ENCODE measurements around the gene PES1.
"Not testable (repeated sequence)": the region's sequence is repeated elsewhere in the genome, so short reads cannot be mapped to it uniquely, and the experiment has no call there.

The PES1 gene

GRCh38 chr22:30556388-30556787 is 35.3 kb downstream of the PES1 start:
- in situ Hi-C loops (cut with MboI; ENCODE audit: low sequenced_read_pairs) = no loop called here

- in situ Hi-C loops (cut with MboI; ENCODE audit: low sequenced_read_pairs) = no loop called here
Measured at GRCh38 chr22:30555282-30556210, 36.2 kb downstream of the PES1 start.

- in situ Hi-C loops (cut with MboI; ENCODE audit: low sequenced_read_pairs) = no loop called here
Measured at GRCh38 chr22:30553971-30554370, 37.7 kb downstream of the PES1 start.

- in situ Hi-C loops (cut with MboI; ENCODE audit: low sequenced_read_pairs) = no loop called here
Measured at GRCh38 chr22:30552719-30553118, 39.0 kb downstream of the PES1 start.

GRCh38 chr22:30551813-30552212 is 39.9 kb downstream of the PES1 start:
- in situ Hi-C loops (cut with MboI; ENCODE audit: low sequenced_read_pairs) = not testable (repeated sequence)

- in situ Hi-C loops (cut with MboI; ENCODE audit: low sequenced_read_pairs) = no loop called here
Measured at GRCh38 chr22:30547188-30547587, 44.5 kb downstream of the PES1 start.

GRCh38 chr22:30546616-30547015 is 45.1 kb downstream of the PES1 start, which contains the start of gene SEC14L6:
Gene SEC14L6, minus strand, starts transcription at chr22:30546741. Its CDS starts 59 bp downstream, at chr22:30546682.
- in situ Hi-C loops (cut with MboI; ENCODE audit: low sequenced_read_pairs) = no loop called here

GRCh38 chr22:30542811-30543188 is 48.9 kb downstream of the PES1 start:
- in situ Hi-C loops (cut with MboI; ENCODE audit: low sequenced_read_pairs) = no loop called here

GRCh38 chr22:30541961-30542810 is 49.5 kb downstream of the PES1 start:
- in situ Hi-C loops (cut with MboI; ENCODE audit: low sequenced_read_pairs) = no loop called here

- in situ Hi-C loops (cut with MboI; ENCODE audit: low sequenced_read_pairs) = not testable (repeated sequence)
Measured at GRCh38 chr22:30541511-30541910, 50.2 kb downstream of the PES1 start.

GRCh38 chr22:30539368-30539767 is 52.3 kb downstream of the PES1 start:
- in situ Hi-C loops (cut with MboI; ENCODE audit: low sequenced_read_pairs) = no loop called here

- in situ Hi-C loops (cut with MboI; ENCODE audit: low sequenced_read_pairs) = no loop called here
Measured at GRCh38 chr22:30538280-30538679, 53.4 kb downstream of the PES1 start.

- in situ Hi-C loops (cut with MboI; ENCODE audit: low sequenced_read_pairs) = no loop called here
Measured at GRCh38 chr22:30537083-30537731, 54.5 kb downstream of the PES1 start.

- in situ Hi-C loops (cut with MboI; ENCODE audit: low sequenced_read_pairs) = no loop called here
Measured at GRCh38 chr22:30535182-30535581, 56.5 kb downstream of the PES1 start.

GRCh38 chr22:30531651-30532608 is 59.8 kb downstream of the PES1 start:
- in situ Hi-C loops (cut with MboI; ENCODE audit: low sequenced_read_pairs) = no loop called here

GRCh38 chr22:30526656-30527055 is 65.1 kb downstream of the PES1 start:
- in situ Hi-C loops (cut with MboI; ENCODE audit: low sequenced_read_pairs) = no loop called here

Measured in hTERT RPE-1 (cell line).